ENCODE measurements around the gene SLC9A9. TPM values are rescaled to one million over a fixed set of nuclear protein-coding genes. Genes with fewer than 3 reads are reported as not detected.

SLC9A9 gene
- total RNA-seq, 6 experiments from 2014 or later = 1.3 to 6.3 (median 3.0) TPM

DNA sequence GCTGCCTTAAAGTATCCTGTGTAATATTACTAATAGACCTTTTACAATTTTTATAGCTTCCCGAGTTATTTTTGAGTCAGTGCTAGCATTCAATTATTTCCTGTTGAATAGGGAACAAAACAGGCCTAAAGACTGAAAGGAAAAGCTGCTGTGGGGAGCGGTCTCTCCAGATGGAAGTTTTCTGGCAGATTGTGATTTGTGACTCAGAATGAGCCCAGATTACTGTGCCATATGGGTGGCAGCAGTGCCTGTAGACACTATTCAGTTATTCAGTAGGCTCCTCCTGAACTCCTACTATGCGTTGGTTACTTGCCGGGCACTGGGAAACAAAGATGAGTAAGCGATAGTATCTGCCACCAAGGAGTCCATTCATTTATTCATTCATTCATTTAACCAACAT is 516.9 kb downstream of the SLC9A9 start:
- Histone ChIP-seq H3K9me3 (no peaks in the 10 kb centered on the region), H3K27ac (no peak overlapping the region), H3K36me3 (no peaks in the 10 kb centered on the region), H3K4me3 (no peak overlapping the region), H3K4me1 (peaks cover 0 to 11% (median 0%) of the 10 kb centered on the region in 4 donors), H3K27me3 (no peaks in the 10 kb centered on the region)
- 48% methylated on average over 5 of the region's 5 CpGs for WGBS (ENCODE audit: insufficient coverage, low coverage, low lambda C conversion rate, missing lambda C conversion rate)
- no peak for TF ChIP-seq POLR2A (IDR thresholded peaks at IDR 0.05)
- TF ChIP-seq, protein P1, sequence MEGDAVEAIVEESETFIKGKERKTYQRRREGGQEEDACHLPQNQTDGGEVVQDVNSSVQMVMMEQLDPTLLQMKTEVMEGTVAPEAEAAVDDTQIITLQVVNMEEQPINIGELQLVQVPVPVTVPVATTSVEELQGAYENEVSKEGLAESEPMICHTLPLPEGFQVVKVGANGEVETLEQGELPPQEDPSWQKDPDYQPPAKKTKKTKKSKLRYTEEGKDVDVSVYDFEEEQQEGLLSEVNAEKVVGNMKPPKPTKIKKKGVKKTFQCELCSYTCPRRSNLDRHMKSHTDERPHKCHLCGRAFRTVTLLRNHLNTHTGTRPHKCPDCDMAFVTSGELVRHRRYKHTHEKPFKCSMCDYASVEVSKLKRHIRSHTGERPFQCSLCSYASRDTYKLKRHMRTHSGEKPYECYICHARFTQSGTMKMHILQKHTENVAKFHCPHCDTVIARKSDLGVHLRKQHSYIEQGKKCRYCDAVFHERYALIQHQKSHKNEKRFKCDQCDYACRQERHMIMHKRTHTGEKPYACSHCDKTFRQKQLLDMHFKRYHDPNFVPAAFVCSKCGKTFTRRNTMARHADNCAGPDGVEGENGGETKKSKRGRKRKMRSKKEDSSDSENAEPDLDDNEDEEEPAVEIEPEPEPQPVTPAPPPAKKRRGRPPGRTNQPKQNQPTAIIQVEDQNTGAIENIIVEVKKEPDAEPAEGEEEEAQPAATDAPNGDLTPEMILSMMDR (IDR thresholded peaks at IDR 0.05) = no peak
- DNase-seq = no peak
- peak in 2 of 4 donors; percentile 20 to 50 for ATAC-seq
- intact Hi-C loops (cut with DNase I) = no loop called here

DNA sequence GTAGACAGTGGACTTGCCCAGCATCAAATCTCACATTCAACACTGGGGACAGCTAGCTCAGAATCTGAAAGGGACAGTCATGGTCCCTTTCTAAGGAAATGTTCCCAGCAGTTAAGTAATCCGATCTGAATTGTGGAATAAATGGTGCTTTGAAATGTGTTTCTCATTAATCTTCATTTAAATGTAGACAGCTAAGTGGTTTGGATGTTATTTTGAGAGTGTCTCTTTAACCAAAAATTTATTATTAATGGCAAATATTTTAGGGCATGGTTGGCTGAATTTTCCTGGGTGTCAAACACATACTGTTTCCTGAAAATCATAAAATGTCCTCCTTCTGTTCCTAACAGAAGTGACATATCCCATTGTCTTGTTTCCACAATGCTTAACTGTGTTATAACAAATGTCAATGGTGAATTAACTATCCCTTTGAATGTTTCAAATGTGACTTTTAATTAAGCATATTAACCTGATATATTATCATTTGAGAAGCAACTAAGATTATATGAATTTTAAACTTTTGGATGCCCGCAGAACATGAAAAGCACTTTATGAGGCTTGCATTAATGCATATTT is 517.9 kb downstream of the SLC9A9 start:
- peaks cover 0 to 11% (median 0%) of the 10 kb centered on the region in 4 donors for H3K4me1 ChIP-seq

DNA sequence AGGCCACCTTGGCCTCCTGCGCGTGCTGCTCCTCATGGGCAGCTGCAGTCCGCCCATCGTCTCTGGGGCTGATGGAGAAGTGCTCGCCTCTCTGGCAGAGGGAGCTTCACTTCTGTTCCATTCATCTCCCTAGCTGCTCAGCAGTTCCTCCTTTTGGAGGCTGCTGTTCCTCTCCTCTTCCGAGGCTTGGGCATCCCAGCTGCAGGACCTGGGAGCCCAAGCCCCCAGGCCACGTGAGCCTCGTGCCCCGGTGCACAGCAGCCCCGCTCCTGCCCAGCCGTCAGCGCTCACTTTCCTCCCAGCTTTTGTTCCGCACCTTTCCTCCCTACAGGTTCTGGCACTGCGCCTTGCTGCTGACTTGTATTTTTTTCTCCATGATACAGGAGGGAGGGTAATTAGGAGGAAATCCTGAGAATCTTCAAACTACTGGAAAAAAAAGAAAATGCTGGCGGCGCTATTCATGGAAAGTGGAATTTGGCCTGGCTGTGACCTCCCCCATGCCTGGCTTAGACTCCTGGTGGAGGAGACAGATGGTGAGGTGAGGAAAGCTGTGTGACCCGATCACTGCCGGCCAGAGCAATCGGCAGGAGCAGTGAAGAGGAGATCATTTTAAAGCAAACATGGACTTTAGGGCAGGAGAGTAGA is 518.6 kb downstream of the SLC9A9 start:
- H3K27me3 ChIP-seq = no peaks in the 10 kb centered on the region
- peak; percentile 86 to 93 (median 88) for ATAC-seq
- intact Hi-C loops (cut with DNase I) = no loop called here
- no peak overlapping the region for H3K27ac ChIP-seq
- TF ChIP-seq, protein P1 (IDR thresholded peaks at IDR 0.05) = peak in 1 of 4 donors; percentile 11
- TF ChIP-seq POLR2A (IDR thresholded peaks at IDR 0.05) = no peak
- peaks cover 0 to 11% (median 0%) of the 10 kb centered on the region in 4 donors for H3K4me1 ChIP-seq
- H3K36me3 ChIP-seq = no peaks in the 10 kb centered on the region
- WGBS (ENCODE audit: insufficient coverage, low coverage, low lambda C conversion rate, missing lambda C conversion rate) = 37% methylated on average over 16 of the region's 19 CpGs
- no peaks in the 10 kb centered on the region for H3K9me3 ChIP-seq
- H3K4me3 ChIP-seq = no peak overlapping the region
- peak; percentile 35 to 66 (median 62) for DNase-seq

More for the DNA sequence above, 517.9 kb downstream of the SLC9A9 start:
- Histone ChIP-seq H3K9me3 (no peaks in the 10 kb centered on the region), H3K27ac (no peak overlapping the region), H3K27me3 (no peaks in the 10 kb centered on the region), H3K36me3 (no peaks in the 10 kb centered on the region), H3K4me3 (no peak overlapping the region)
- DNase-seq (no peak), ATAC-seq (no peak)
- 58% methylated on average over 2 of the region's 2 CpGs for WGBS (ENCODE audit: insufficient coverage, low coverage, low lambda C conversion rate, missing lambda C conversion rate)
- TF ChIP-seq, protein P1 (IDR thresholded peaks at IDR 0.05) = no peak
- TF ChIP-seq POLR2A (IDR thresholded peaks at IDR 0.05) = no peak
- intact Hi-C loops (cut with DNase I) = no loop called here

DNA sequence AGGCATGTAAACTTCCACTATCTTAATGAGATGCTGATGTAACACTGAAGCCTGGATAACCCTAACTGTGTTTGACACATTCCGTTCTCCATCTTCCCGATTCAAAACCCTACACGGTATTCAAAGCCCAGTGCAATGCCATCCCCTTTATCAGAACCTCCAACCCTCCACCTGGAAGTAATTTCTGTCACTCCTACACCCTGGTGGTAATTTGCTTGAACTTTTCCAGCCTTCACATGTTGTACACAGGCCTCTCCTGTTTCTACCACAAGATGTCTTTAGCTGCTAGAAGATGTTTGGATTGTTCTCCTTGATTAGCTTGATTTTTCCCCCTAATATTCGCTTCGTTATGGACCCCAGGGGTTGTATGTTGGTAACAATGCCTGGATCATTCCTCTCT is 519.8 kb downstream of the SLC9A9 start:
- DNase-seq = no peak
- Histone ChIP-seq H3K4me3 (no peak overlapping the region), H3K27me3 (no peaks in the 10 kb centered on the region), H3K9me3 (no peaks in the 10 kb centered on the region), H3K36me3 (no peaks in the 10 kb centered on the region), H3K4me1 (peaks cover 0 to 11% (median 0%) of the 10 kb centered on the region in 4 donors), H3K27ac (no peak overlapping the region)
- TF ChIP-seq POLR2A (IDR thresholded peaks at IDR 0.05) = no peak
- TF ChIP-seq, protein P1 (IDR thresholded peaks at IDR 0.05) = no peak
- intact Hi-C loops (cut with DNase I) = no loop called here
- 75% methylated on average over 5 of the region's 5 CpGs for WGBS (ENCODE audit: insufficient coverage, low coverage, low lambda C conversion rate, missing lambda C conversion rate)
- no peak for ATAC-seq

Data from right lobe of liver (tissue), 6 donors.